ENCODE data around the gene PAQR7.

Gene PAQR7

GRCh38 chr1:25900219-25900618 is 24.7 kb upstream of the PAQR7 start:
- DNase-seq = no peak

- no peak for DNase-seq
Measured at GRCh38 chr1:25899792-25900191, 24.3 kb upstream of the PAQR7 start.

- no peak for DNase-seq
Measured at GRCh38 chr1:25898223-25899015, 22.9 kb upstream of the PAQR7 start.

- DNase-seq = no peak
Measured at GRCh38 chr1:25897754-25898153, 22.2 kb upstream of the PAQR7 start.

- no peak for DNase-seq
Measured at GRCh38 chr1:25896266-25896665, 20.8 kb upstream of the PAQR7 start.

GRCh38 chr1:25895365-25895990 is 20.0 kb upstream of the PAQR7 start:
- peak; percentile 71 to 78 for DNase-seq

- no peak for DNase-seq
Measured at GRCh38 chr1:25893116-25893515, 17.6 kb upstream of the PAQR7 start.

- DNase-seq = no peak
Measured at GRCh38 chr1:25891606-25892005, 16.1 kb upstream of the PAQR7 start.

GRCh38 chr1:25890239-25891034 is 14.9 kb upstream of the PAQR7 start:
- no peak for DNase-seq

- no peak for DNase-seq
Measured at GRCh38 chr1:25889470-25889869, 14.0 kb upstream of the PAQR7 start.

- no peak for DNase-seq
Measured at GRCh38 chr1:25888426-25888987, 13.0 kb upstream of the PAQR7 start.

- no peak for DNase-seq
Measured at GRCh38 chr1:25885602-25886001, 10.1 kb upstream of the PAQR7 start.

GRCh38 chr1:25881266-25881665 is 5.8 kb upstream of the PAQR7 start:
- DNase-seq = no peak

GRCh38 chr1:25880518-25880917 is 5.0 kb upstream of the PAQR7 start:
- no peak for DNase-seq

- DNase-seq = no peak
Measured at GRCh38 chr1:25879675-25880074, 4.2 kb upstream of the PAQR7 start.

GRCh38 chr1:25878690-25879089 is 3.2 kb upstream of the PAQR7 start:
- no peak for DNase-seq

- DNase-seq = no peak
Measured at GRCh38 chr1:25877155-25877554, 1.6 kb upstream of the PAQR7 start.

GRCh38 chr1:25876693-25877077 is 1.2 kb upstream of the PAQR7 start:
- DNase-seq = no peak

- DNase-seq = no peak
Measured at GRCh38 chr1:25875856-25876692, 566 bp upstream of the PAQR7 start.

- DNase-seq = no peak
Measured at GRCh38 chr1:25874635-25875153, 814 bp downstream of the PAQR7 start.

GRCh38 chr1:25874209-25874608 is 1.3 kb downstream of the PAQR7 start:
- no peak for DNase-seq

GRCh38 chr1:25873120-25873519 is 2.4 kb downstream of the PAQR7 start:
- no peak for DNase-seq

Measured in NCI-H1930 (cell line).